CD14-positive monocyte (primary cell): ENCODE results near the gene SLC7A5. TPM values are rescaled to one million over a fixed set of nuclear protein-coding genes. Genes with fewer than 3 reads are reported as not detected.
"Not testable (repeated sequence)": the region's sequence is repeated elsewhere in the genome, so short reads cannot be mapped to it uniquely, and the experiment has no call there.

ENCODE experiments used
- DNase-seq, 3 donors: peaks; one replicate each; pipeline ENCODE4 v3.0.0-alpha.2; 2011 to 2022
- H2AFZ ChIP-seq: 2 replicates; pipeline ENCODE4 v1.6.0; 2012; ENCODE audit warnings: mild to moderate bottlenecking, low read depth, low read length, inconsistent platforms; ENCODE audit not compliant: insufficient read depth, poor library complexity, severe bottlenecking
- H3K27ac ChIP-seq, 2 donors: 1 replicate in 1 of 2; 2 replicates in 1 of 2; pipeline ENCODE4 v1.5.1; 2012 to 2013; ENCODE audit warnings: low read length in 2 of 2, control low read depth in 1 of 2, inconsistent platforms in 1 of 2, low read depth in 1 of 2, mild to moderate bottlenecking in 1 of 2
- H3K27me3 ChIP-seq, 2 donors: one replicate each; pipeline versions ENCODE4 v1.6.0 to v1.6.1; 2011 to 2013; ENCODE audit warnings: low read length in 2 of 2; ENCODE audit not compliant: control insufficient read depth in 2 of 2, insufficient read depth in 2 of 2
- H3K36me3 ChIP-seq, 2 donors: replicated peaks in 1 of 2; 1 replicate in 1 of 2; 2 replicates in 1 of 2; pipeline versions ENCODE4 v1.5.1 to v1.6.1; 2012 to 2013; ENCODE audit warnings: low read length in 2 of 2, control low read depth in 1 of 2, inconsistent platforms in 1 of 2, mild to moderate bottlenecking in 1 of 2; ENCODE audit not compliant: insufficient read depth in 2 of 2, control insufficient read depth in 1 of 2
- H3K4me1 ChIP-seq, 2 donors: 1 replicate in 1 of 2; 2 replicates in 1 of 2; pipeline versions ENCODE4 v1.5.1 to v1.6.1; 2012 to 2013; ENCODE audit warnings: low read length in 2 of 2, control low read depth in 1 of 2, inconsistent platforms in 1 of 2, mild to moderate bottlenecking in 1 of 2, moderate library complexity in 1 of 2; ENCODE audit not compliant: insufficient read depth in 2 of 2, control insufficient read depth in 1 of 2
- H3K4me2 ChIP-seq: replicated peaks from 2 replicates; pipeline ENCODE3; 2012; ENCODE audit warnings: low read length, moderate library complexity, mild to moderate bottlenecking; ENCODE audit not compliant: poor library complexity, severe bottlenecking; ENCODE audit errors: extremely low read depth
- H3K4me3 ChIP-seq, 3 experiments: fragments of 200-600 bp in 1 of 3; sonication (generic) in 1 of 3; replicated peaks in 1 of 3; 1 replicate in 2 of 3; 2 replicates in 1 of 3; pipeline ENCODE4 v1.5.1; 2011 to 2013; ENCODE audit warnings: low read length in 3 of 3, mild to moderate bottlenecking in 3 of 3, control low read depth in 2 of 3, low read depth in 2 of 3, inconsistent platforms in 1 of 3, moderate library complexity in 1 of 3
- H3K79me2 ChIP-seq: 2 replicates; pipeline ENCODE4 v1.6.0; 2012; ENCODE audit warnings: mild to moderate bottlenecking, control low read depth, inconsistent platforms, low read length, moderate library complexity; ENCODE audit not compliant: insufficient read depth
- H3K9ac ChIP-seq: 2 replicates; pipeline ENCODE4 v1.6.0; 2017; ENCODE audit warnings: low read length, mild to moderate bottlenecking; ENCODE audit not compliant: insufficient read depth, poor library complexity, severe bottlenecking
- H3K9me3 ChIP-seq, 2 donors: replicated peaks in 1 of 2; 1 replicate in 1 of 2; 2 replicates in 1 of 2; pipeline versions ENCODE4 v1.5.1 to v1.6.1; 2012 to 2013; ENCODE audit warnings: low read length in 2 of 2, control low read depth in 1 of 2; ENCODE audit not compliant: control insufficient read depth in 1 of 2, insufficient read depth in 1 of 2
- H4K20me1 ChIP-seq: 2 replicates; pipeline ENCODE4 v1.6.0; 2012; ENCODE audit warnings: mild to moderate bottlenecking, low read length, control low read depth, moderate library complexity; ENCODE audit not compliant: insufficient read depth
- H3K27ac Mint-ChIP-seq, 7 donors: one replicate each; pipeline ENCODE4 v1.8.0; 2020; ENCODE audit warnings: mild to moderate bottlenecking in 7 of 7, mixed read lengths in 7 of 7, moderate library complexity in 6 of 7, inconsistent platforms in 2 of 7
- H3K27me3 Mint-ChIP-seq, 3 donors: one replicate each; pipeline ENCODE4 v1.8.0; 2021 to 2022; ENCODE audit warnings: low read depth in 3 of 3, mild to moderate bottlenecking in 3 of 3, mixed read lengths in 3 of 3, moderate library complexity in 3 of 3, inconsistent platforms in 1 of 3
- H3K36me3 Mint-ChIP-seq, 2 donors: one replicate each; pipeline ENCODE4 v1.8.0; 2020; ENCODE audit warnings: mixed read lengths in 2 of 2, inconsistent platforms in 1 of 2, mild to moderate bottlenecking in 1 of 2
- H3K4me1 Mint-ChIP-seq: one replicate; pipeline ENCODE4 v1.8.0; 2020; ENCODE audit warnings: mild to moderate bottlenecking, mixed read lengths
- H3K4me3 Mint-ChIP-seq, 2 donors: one replicate each; pipeline ENCODE4 v1.8.0; 2020; ENCODE audit warnings: mild to moderate bottlenecking in 2 of 2, mixed read lengths in 2 of 2, moderate library complexity in 1 of 2
- H3K9me3 Mint-ChIP-seq, 7 donors: one replicate each; pipeline ENCODE4 v1.8.0; 2020 to 2022; ENCODE audit warnings: mixed read lengths in 7 of 7, mild to moderate bottlenecking in 6 of 7, moderate library complexity in 6 of 7, inconsistent platforms in 2 of 7
- WGBS: methylation state at CpG from one replicate; pipeline ENCODE4 v1.1.5; 2013; ENCODE audit warnings: missing lambda C conversion rate; ENCODE audit not compliant: insufficient coverage; 5-methylcytosine and 5-hydroxymethylcytosine counted together
- intact Hi-C, 2 donors: fragments of 100-400 bp; cut with micrococcal nuclease; formaldehyde crosslinking; loops; one replicate each; pipeline versions ENCODE4 v1.15.0 to v1.15.1; 2023
- polyA plus RNA-seq, 3 donors: library from polyadenylated mRNA; depleted of rRNA in 1 of 3; unstranded in 2 of 3; stranded (reverse) in 1 of 3; fragments of 300-500 nt in 2 of 3; fragments of >200 nt in 1 of 3; fragmentation: Illumina TruSeq in 2 of 3; gene quantifications; 1 replicate in 2 of 3; 2 replicates in 1 of 3; pipeline ENCODE4 v1.2.3, GENCODE V29; 2012 to 2021
- TF ChIP-seq, protein P1 (sequence below): fragments of 200-600 bp; IDR thresholded peaks from one replicate; pipeline ENCODE4 v1.8.0; 2022; ENCODE audit warnings: antibody characterized with exemption, mild to moderate bottlenecking

The SLC7A5 gene
- polyA plus RNA-seq, 3 donors = 0.40 to 5.8 (median 1.1) TPM

DNA sequence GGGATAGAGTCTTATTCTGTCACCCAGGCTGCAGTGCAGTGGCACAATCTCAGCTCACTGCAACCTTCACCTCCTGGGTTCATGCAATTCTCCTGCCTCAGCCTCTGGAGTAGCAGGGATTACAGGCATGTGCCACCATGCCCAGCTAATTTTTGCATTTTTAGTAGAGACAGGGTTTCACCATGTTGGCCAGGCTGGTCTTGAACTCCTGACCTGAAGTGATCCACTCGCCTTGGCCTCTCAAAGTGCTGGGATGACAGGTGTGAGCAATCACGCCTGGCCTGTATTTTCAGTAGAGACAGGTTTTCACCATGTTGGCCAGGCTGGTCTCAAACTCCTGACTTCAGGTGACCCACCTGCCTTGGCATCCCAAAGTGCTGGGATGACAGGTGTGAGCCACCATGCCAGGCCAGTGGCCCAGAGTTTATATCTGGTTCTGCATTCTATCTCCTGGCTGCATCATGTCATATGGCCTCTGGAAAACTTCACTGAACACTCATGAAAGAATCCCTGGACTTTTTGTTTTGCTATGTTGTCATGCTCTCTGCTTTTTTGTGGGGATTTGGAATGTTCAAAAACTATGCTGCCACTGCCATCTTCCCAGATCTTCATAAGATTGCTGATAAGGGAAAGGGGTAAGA, 81.7 kb downstream of the SLC7A5 start:
- H3K27me3 ChIP-seq, H3K4me2 ChIP-seq, H3K9me3 ChIP-seq, H3K79me2 ChIP-seq, H3K4me1 ChIP-seq, H3K4me3 ChIP-seq, H3K27ac Mint-ChIP-seq, DNase-seq, H3K9me3 Mint-ChIP-seq, H2AFZ ChIP-seq, H3K27me3 Mint-ChIP-seq, H3K27ac ChIP-seq, H3K4me1 Mint-ChIP-seq, H3K36me3 ChIP-seq, H3K36me3 Mint-ChIP-seq, intact Hi-C loops, H3K9ac ChIP-seq, H3K4me3 Mint-ChIP-seq, H4K20me1 ChIP-seq: not testable (repeated sequence)
- WGBS = 100% methylated on average over 2 of the region's 2 CpGs

DNA sequence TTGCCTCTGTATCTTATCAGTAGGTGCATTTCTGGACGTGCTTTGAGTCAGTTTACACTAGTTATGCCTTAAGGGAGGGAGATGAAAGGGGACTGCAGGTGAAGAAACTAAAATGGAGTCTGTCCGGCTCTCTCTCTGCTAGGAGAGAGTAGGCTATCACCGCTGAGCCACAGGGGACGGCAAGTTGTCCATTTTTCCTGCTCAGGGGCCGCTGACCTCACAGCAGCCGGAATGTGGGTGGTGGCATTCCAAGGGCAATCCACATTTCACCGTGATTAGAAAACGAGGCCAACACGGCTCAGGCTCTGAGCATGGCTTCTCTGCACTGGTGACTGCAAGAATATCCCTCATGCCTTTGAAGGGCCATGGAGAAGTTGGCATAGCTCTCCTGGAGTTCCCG, 84.5 kb downstream of the SLC7A5 start:
- no peak for DNase-seq
- H3K79me2 ChIP-seq = no peaks in the 10 kb centered on the region
- TF ChIP-seq, protein P1, sequence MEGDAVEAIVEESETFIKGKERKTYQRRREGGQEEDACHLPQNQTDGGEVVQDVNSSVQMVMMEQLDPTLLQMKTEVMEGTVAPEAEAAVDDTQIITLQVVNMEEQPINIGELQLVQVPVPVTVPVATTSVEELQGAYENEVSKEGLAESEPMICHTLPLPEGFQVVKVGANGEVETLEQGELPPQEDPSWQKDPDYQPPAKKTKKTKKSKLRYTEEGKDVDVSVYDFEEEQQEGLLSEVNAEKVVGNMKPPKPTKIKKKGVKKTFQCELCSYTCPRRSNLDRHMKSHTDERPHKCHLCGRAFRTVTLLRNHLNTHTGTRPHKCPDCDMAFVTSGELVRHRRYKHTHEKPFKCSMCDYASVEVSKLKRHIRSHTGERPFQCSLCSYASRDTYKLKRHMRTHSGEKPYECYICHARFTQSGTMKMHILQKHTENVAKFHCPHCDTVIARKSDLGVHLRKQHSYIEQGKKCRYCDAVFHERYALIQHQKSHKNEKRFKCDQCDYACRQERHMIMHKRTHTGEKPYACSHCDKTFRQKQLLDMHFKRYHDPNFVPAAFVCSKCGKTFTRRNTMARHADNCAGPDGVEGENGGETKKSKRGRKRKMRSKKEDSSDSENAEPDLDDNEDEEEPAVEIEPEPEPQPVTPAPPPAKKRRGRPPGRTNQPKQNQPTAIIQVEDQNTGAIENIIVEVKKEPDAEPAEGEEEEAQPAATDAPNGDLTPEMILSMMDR = no peak
- Mint-ChIP-seq H3K27me3 (peaks cover 2 to 6% (median 2%) of the 10 kb centered on the region in 3 donors), H3K9me3 (peaks cover 0 to 12% (median 3%) of the 10 kb centered on the region in 7 donors), H3K4me3 (no peak overlapping the region), H3K36me3 (no peaks in the 10 kb centered on the region), H3K27ac (no peak overlapping the region), H3K4me1 (peaks cover 19% of the 10 kb centered on the region)
- WGBS = 95% methylated on average over 9 of the region's 10 CpGs
- intact Hi-C loops = no loop called here
- H3K27me3 ChIP-seq = no peaks in the 10 kb centered on the region
- peaks cover 16 to 20% of the 10 kb centered on the region in 2 donors for H3K4me1 ChIP-seq
- no peak overlapping the region for H3K4me2 ChIP-seq
- no peaks in the 10 kb centered on the region for H4K20me1 ChIP-seq
- H3K9me3 ChIP-seq = peaks cover 0 to 4% of the 10 kb centered on the region in 2 donors
- H2AFZ ChIP-seq = no peak overlapping the region
- H3K36me3 ChIP-seq = no peaks in the 10 kb centered on the region
- H3K4me3 ChIP-seq = no peak overlapping the region
- no peak overlapping the region for H3K27ac ChIP-seq
- H3K9ac ChIP-seq = no peak overlapping the region
